ENCODE data around the gene TMEM72. TPM values are rescaled to one million over a fixed set of nuclear protein-coding genes. Genes with fewer than 3 reads are reported as not detected.

TMEM72 gene
- total RNA-seq, 1 donor from 2014 or later = not detected

GRCh38 chr10:44979281-44980191 lies 68.4 kb downstream of the TMEM72 start:
- TF ChIP-seq CTCF (IDR thresholded peaks at IDR 0.05; ENCODE audit: borderline replicate concordance) = no peak
- no peaks in the 10 kb centered on the region for H3K9me3 ChIP-seq (replicated peaks)
- no peak for DNase-seq
- peaks cover 100% of the 10 kb centered on the region for H3K4me1 ChIP-seq
- peak overlapping the region; percentile 90 for H3K4me3 ChIP-seq
- intact Hi-C loops (cut with micrococcal nuclease) = loop anchor here (5.0 kb wide), 1 partner anchor 47 kb away; no protein-coding TSS in a partner anchor
- H3K27me3 ChIP-seq (ENCODE audit: low read depth) = no peaks in the 10 kb centered on the region
- peak overlapping the region; percentile 96 for H3K27ac ChIP-seq (replicated peaks)
- peaks cover 44% of the 10 kb centered on the region for H3K36me3 ChIP-seq

- peaks cover 54% of the 10 kb centered on the region for H3K36me3 ChIP-seq
- DNase-seq = no peak
- intact Hi-C loops (cut with micrococcal nuclease) = no loop called here
Observed at GRCh38 chr10:44980309-44981171, 69.4 kb downstream of the TMEM72 start.

GRCh38 chr10:44981172-44982113 lies 70.3 kb downstream of the TMEM72 start:
- H3K9me3 ChIP-seq (replicated peaks) = no peaks in the 10 kb centered on the region
- intact Hi-C loops (cut with micrococcal nuclease) = no loop called here
- peaks cover 100% of the 10 kb centered on the region for H3K4me1 ChIP-seq
- no peak for TF ChIP-seq CTCF (IDR thresholded peaks at IDR 0.05; ENCODE audit: borderline replicate concordance)
- H3K4me3 ChIP-seq = peak overlapping the region; percentile 24
- H3K27me3 ChIP-seq (ENCODE audit: low read depth) = no peaks in the 10 kb centered on the region
- peaks cover 56% of the 10 kb centered on the region for H3K36me3 ChIP-seq
- DNase-seq = no peak
- H3K27ac ChIP-seq (replicated peaks) = peak overlapping the region; percentile 96

More at GRCh38 chr10:44980309-44981171, 69.4 kb downstream of the TMEM72 start:
- peak overlapping the region; percentile 90 for H3K4me3 ChIP-seq
- H3K27ac ChIP-seq (replicated peaks) = peak overlapping the region; percentile 96
- no peak for TF ChIP-seq CTCF (IDR thresholded peaks at IDR 0.05; ENCODE audit: borderline replicate concordance)
- H3K4me1 ChIP-seq = peaks cover 100% of the 10 kb centered on the region
- H3K9me3 ChIP-seq (replicated peaks) = no peaks in the 10 kb centered on the region
- no peaks in the 10 kb centered on the region for H3K27me3 ChIP-seq (ENCODE audit: low read depth)

- intact Hi-C loops (cut with micrococcal nuclease) = no loop called here
- Histone ChIP-seq H3K27ac (replicated peaks) (peak overlapping the region; percentile 96), H3K36me3 (peaks cover 56% of the 10 kb centered on the region), H3K4me3 (peak overlapping the region; percentile 24), H3K9me3 (replicated peaks) (no peaks in the 10 kb centered on the region), H3K4me1 (peaks cover 100% of the 10 kb centered on the region), H3K27me3 (ENCODE audit: low read depth) (no peaks in the 10 kb centered on the region)
- DNase-seq = peak; percentile 69
- TF ChIP-seq CTCF (IDR thresholded peaks at IDR 0.05; ENCODE audit: borderline replicate concordance) = no peak
Observed at GRCh38 chr10:44982114-44982460, 71.0 kb downstream of the TMEM72 start.
